ENCODE data around the gene PCCA.
A peak's percentile ranks its signal among the peaks of the same experiment; 100 is the strongest.
"Not testable (repeated sequence)": the region's sequence is repeated elsewhere in the genome, so short reads cannot be mapped to it uniquely, and the experiment has no call there.

Gene PCCA

GRCh38 chr13:100314132-100314910 is 225.4 kb downstream of the PCCA start:
- no peak for DNase-seq

- no peak for DNase-seq
Observed at GRCh38 chr13:100315522-100315921, 226.6 kb downstream of the PCCA start.

- not testable (repeated sequence) for DNase-seq
Observed at GRCh38 chr13:100318473-100318872, 229.6 kb downstream of the PCCA start.

- DNase-seq, result no peak
Observed at GRCh38 chr13:100323937-100324336, 235.0 kb downstream of the PCCA start.

- no peak for DNase-seq
Observed at GRCh38 chr13:100330662-100331061, 241.8 kb downstream of the PCCA start.

GRCh38 chr13:100333141-100333540 is 244.2 kb downstream of the PCCA start:
- no peak for DNase-seq

GRCh38 chr13:100334214-100334613 is 245.3 kb downstream of the PCCA start:
- no peak for DNase-seq

- no peak for DNase-seq
Observed at GRCh38 chr13:100336795-100337516, 248.1 kb downstream of the PCCA start.

GRCh38 chr13:100338275-100338674 is 249.4 kb downstream of the PCCA start:
- DNase-seq, result peak; percentile 1

- DNase-seq, result no peak
Observed at GRCh38 chr13:100339411-100339940, 250.6 kb downstream of the PCCA start.

- DNase-seq, result no peak
Observed at GRCh38 chr13:100340865-100341264, 252.0 kb downstream of the PCCA start.

GRCh38 chr13:100341327-100341726 is 252.4 kb downstream of the PCCA start:
- no peak for DNase-seq

GRCh38 chr13:100344544-100344943 is 255.7 kb downstream of the PCCA start:
- DNase-seq, result no peak

- DNase-seq, result no peak
Observed at GRCh38 chr13:100347968-100348367, 259.1 kb downstream of the PCCA start.

GRCh38 chr13:100349594-100349993 is 260.7 kb downstream of the PCCA start:
- DNase-seq, result no peak

- DNase-seq, result no peak
Observed at GRCh38 chr13:100350601-100351000, 261.7 kb downstream of the PCCA start.

- peak; percentile 2 for DNase-seq
Observed at GRCh38 chr13:100356426-100356825, 267.5 kb downstream of the PCCA start.

- DNase-seq, result peak; percentile 41
Observed at GRCh38 chr13:100356889-100357288, 268.0 kb downstream of the PCCA start.

- DNase-seq, result no peak
Observed at GRCh38 chr13:100357764-100358163, 268.9 kb downstream of the PCCA start.

- DNase-seq, result no peak
Observed at GRCh38 chr13:100361504-100361903, 272.6 kb downstream of the PCCA start.

GRCh38 chr13:100362371-100362770 is 273.5 kb downstream of the PCCA start:
- no peak for DNase-seq

GRCh38 chr13:100362781-100363180 is 273.9 kb downstream of the PCCA start:
- DNase-seq, result no peak

- DNase-seq, result no peak
Observed at GRCh38 chr13:100363285-100363711, 274.4 kb downstream of the PCCA start.

GRCh38 chr13:100363874-100364273 is 275.0 kb downstream of the PCCA start:
- no peak for DNase-seq

All from suppressor macrophage treated with lipopolysaccharide for 4 hours (primary cell).